DMS114 treated with DMSO at 0.1 percent for 48 hours (cell line): ENCODE results near the gene NDUFV3.
"Not testable (repeated sequence)": the region's sequence is repeated elsewhere in the genome, so short reads cannot be mapped to it uniquely, and the experiment has no call there.

ENCODE experiments used
- DNase-seq: peaks from one replicate; lab custom pipeline; 2025; ENCODE audit not compliant: unreplicated experiment; lab: John Stamatoyannopoulos, UW

The NDUFV3 gene

GRCh38 chr21:42933137-42933970, 40.2 kb downstream of the NDUFV3 start:
- not testable (repeated sequence) for DNase-seq

- DNase-seq = not testable (repeated sequence)
Observed at GRCh38 chr21:42933973-42934372, 40.9 kb downstream of the NDUFV3 start.

GRCh38 chr21:42936360-42936759, 43.3 kb downstream of the NDUFV3 start:
- not testable (repeated sequence) for DNase-seq

- not testable (repeated sequence) for DNase-seq
Observed at GRCh38 chr21:42937034-42937940, 44.2 kb downstream of the NDUFV3 start.

- DNase-seq = no peak
Observed at GRCh38 chr21:42937960-42938605, 45.0 kb downstream of the NDUFV3 start.

- DNase-seq = not testable (repeated sequence)
Observed at GRCh38 chr21:42938606-42938995, 45.5 kb downstream of the NDUFV3 start.

- DNase-seq = no peak
Observed at GRCh38 chr21:42939582-42940413, 46.7 kb downstream of the NDUFV3 start.

GRCh38 chr21:42941696-42942085, 48.6 kb downstream of the NDUFV3 start:
- DNase-seq = no peak

- DNase-seq = no peak
Observed at GRCh38 chr21:42942244-42942643, 49.1 kb downstream of the NDUFV3 start.

- DNase-seq = not testable (repeated sequence)
Observed at GRCh38 chr21:42949094-42949755, 56.1 kb downstream of the NDUFV3 start.

- not testable (repeated sequence) for DNase-seq
Observed at GRCh38 chr21:42951193-42951592, 58.1 kb downstream of the NDUFV3 start.

- no peak for DNase-seq
Observed at GRCh38 chr21:42956824-42957630, 63.9 kb downstream of the NDUFV3 start.

GRCh38 chr21:42958122-42958521, 65.0 kb downstream of the NDUFV3 start:
- DNase-seq = not testable (repeated sequence)

GRCh38 chr21:42959728-42960127, 66.6 kb downstream of the NDUFV3 start:
- DNase-seq = no peak

- DNase-seq = no peak
Observed at GRCh38 chr21:42962380-42963007, 69.4 kb downstream of the NDUFV3 start.
